Tibial nerve (tissue), 4 donors: Measurements from ENCODE around the gene TFEB.

ENCODE experiments used
- EP300 ChIP-seq, 2 donors: sonication (generic); formaldehyde crosslinking; IDR thresholded peaks; one replicate each; pipeline ENCODE4 v1.6.1; 2017; ENCODE audit warnings: antibody characterized with exemption in 2 of 2, mild to moderate bottlenecking in 1 of 2
- POLR2A ChIP-seq, 2 donors: fragments of 450-650 bp; IDR thresholded peaks; one replicate each; pipeline ENCODE4 v1.6.1; 2017; ENCODE audit warnings: antibody characterized with exemption in 2 of 2, mild to moderate bottlenecking in 2 of 2, moderate library complexity in 2 of 2
- TF ChIP-seq, protein P1 (sequence below), 5 experiments: fragments of 200-600 bp in 3 of 5; fragments of 450-650 bp in 2 of 5; sonication (generic) in 3 of 5; IDR thresholded peaks; one replicate each; pipeline ENCODE4 v1.5.1; 2016 to 2019; ENCODE audit warnings: antibody characterized with exemption in 5 of 5, mild to moderate bottlenecking in 3 of 5, moderate library complexity in 2 of 5

DNA sequence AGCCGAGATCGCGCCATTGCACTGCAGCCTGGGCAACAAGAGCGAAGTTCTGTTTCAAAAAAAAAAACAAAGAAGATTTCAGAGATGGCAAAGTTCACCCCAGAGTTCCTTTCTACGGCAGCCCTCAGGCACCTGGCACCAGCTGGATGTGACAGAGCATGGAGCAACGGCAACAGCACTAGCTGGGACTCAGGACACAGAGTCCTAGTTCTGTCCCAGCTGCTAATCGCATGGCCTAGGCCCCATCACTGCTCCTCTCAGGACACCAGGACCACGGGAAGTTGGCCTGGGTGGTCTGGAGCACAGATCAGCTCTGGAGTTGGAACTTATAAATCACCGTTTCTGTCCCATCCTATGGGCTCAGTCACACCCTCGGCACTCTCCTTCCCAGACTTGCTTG is 10.7 kb upstream of the TFEB start:
- TF ChIP-seq, protein P1, sequence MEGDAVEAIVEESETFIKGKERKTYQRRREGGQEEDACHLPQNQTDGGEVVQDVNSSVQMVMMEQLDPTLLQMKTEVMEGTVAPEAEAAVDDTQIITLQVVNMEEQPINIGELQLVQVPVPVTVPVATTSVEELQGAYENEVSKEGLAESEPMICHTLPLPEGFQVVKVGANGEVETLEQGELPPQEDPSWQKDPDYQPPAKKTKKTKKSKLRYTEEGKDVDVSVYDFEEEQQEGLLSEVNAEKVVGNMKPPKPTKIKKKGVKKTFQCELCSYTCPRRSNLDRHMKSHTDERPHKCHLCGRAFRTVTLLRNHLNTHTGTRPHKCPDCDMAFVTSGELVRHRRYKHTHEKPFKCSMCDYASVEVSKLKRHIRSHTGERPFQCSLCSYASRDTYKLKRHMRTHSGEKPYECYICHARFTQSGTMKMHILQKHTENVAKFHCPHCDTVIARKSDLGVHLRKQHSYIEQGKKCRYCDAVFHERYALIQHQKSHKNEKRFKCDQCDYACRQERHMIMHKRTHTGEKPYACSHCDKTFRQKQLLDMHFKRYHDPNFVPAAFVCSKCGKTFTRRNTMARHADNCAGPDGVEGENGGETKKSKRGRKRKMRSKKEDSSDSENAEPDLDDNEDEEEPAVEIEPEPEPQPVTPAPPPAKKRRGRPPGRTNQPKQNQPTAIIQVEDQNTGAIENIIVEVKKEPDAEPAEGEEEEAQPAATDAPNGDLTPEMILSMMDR (IDR thresholded peaks at IDR 0.05) = no peak
- TF ChIP-seq POLR2A (IDR thresholded peaks at IDR 0.05) (no peak), EP300 (IDR thresholded peaks at IDR 0.05) (no peak)
